Gastrocnemius medialis (tissue), 4 donors: Measurements from ENCODE around the gene SMC1B.

Experiments
- POLR2A ChIP-seq, 2 donors: fragments of 450-650 bp; IDR thresholded peaks; one replicate each; pipeline ENCODE4 v1.6.1; 2017; ENCODE audit warnings: antibody characterized with exemption in 2 of 2, mild to moderate bottlenecking in 2 of 2, moderate library complexity in 2 of 2
- TF ChIP-seq, protein P1 (sequence below), 5 experiments: fragments of 450-650 bp in 3 of 5; fragments of 200-600 bp in 2 of 5; sonication (generic) in 2 of 5; IDR thresholded peaks in 4 of 5; conservative IDR thresholded peaks in 1 of 5; 1 replicate in 4 of 5; 2 replicates in 1 of 5; pipeline ENCODE4 v1.5.1; 2016 to 2019; ENCODE audit warnings: antibody characterized with exemption in 5 of 5, mild to moderate bottlenecking in 3 of 5, moderate library complexity in 3 of 5

DNA sequence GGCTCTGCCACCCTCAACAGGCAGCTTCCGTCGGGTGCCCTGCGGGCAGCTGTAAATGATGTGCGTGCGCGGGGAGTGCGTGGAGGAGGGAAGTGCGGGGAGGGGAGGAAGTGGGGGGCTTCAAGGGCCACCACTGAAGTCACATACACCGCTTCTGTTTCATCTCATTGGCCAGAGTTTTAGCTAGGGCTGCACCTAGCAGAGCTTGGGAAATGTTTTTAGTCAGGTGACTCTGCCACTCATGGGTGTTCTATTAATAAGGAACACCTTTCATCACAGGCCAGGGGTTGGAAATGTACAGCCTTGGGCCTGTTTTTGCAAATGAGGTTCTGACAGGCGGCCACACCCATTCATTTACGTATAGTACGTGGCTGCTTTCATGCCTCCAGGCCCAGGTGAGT is 89.1 kb downstream of the SMC1B start:
- TF ChIP-seq, protein P1, sequence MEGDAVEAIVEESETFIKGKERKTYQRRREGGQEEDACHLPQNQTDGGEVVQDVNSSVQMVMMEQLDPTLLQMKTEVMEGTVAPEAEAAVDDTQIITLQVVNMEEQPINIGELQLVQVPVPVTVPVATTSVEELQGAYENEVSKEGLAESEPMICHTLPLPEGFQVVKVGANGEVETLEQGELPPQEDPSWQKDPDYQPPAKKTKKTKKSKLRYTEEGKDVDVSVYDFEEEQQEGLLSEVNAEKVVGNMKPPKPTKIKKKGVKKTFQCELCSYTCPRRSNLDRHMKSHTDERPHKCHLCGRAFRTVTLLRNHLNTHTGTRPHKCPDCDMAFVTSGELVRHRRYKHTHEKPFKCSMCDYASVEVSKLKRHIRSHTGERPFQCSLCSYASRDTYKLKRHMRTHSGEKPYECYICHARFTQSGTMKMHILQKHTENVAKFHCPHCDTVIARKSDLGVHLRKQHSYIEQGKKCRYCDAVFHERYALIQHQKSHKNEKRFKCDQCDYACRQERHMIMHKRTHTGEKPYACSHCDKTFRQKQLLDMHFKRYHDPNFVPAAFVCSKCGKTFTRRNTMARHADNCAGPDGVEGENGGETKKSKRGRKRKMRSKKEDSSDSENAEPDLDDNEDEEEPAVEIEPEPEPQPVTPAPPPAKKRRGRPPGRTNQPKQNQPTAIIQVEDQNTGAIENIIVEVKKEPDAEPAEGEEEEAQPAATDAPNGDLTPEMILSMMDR (IDR thresholded peaks at IDR 0.05 in 4 of 5, conservative IDR thresholded peaks at IDR 0.05 in 1 of 5), result no peak
- peak in 1 of 2 donors; percentile 23 for TF ChIP-seq POLR2A (IDR thresholded peaks at IDR 0.05)
